OCI-LY3 (cell line): ENCODE measurements around the gene CKAP5.

Experiments
- H2AFZ ChIP-seq: fragments of 200-600, 300-600 bp; shearing (Covaris generic); 2 replicates; pipeline ENCODE4 v1.6.0; 2014; ENCODE audit warnings: antibody characterized with exemption, low read depth, low read length
- H3K27ac ChIP-seq: fragments of 200-600, 300-600 bp; sonication (generic); 2 replicates; pipeline ENCODE4 v1.5.1; 2014; ENCODE audit warnings: mild to moderate bottlenecking, low read length, moderate library complexity, mixed read lengths
- H3K27me3 ChIP-seq: fragments of 200-600, 300-600 bp; sonication (generic); 2 replicates; pipeline ENCODE4 v1.6.1; 2014; ENCODE audit warnings: low read depth, low read length, mixed read lengths
- H3K36me3 ChIP-seq: fragments of 200-600, 300-600 bp; sonication (generic); replicated peaks from 2 replicates; pipeline ENCODE3; 2014; ENCODE audit warnings: low read depth, low read length, mixed read lengths
- H3K4me1 ChIP-seq: fragments of 300-600, 200-600 bp; sonication (generic); 2 replicates; pipeline ENCODE4 v1.6.1; 2014; ENCODE audit warnings: low read length, mixed read lengths
- H3K4me2 ChIP-seq: fragments of 200-600, 300-600 bp; sonication (generic); 2 replicates; pipeline ENCODE4 v1.6.1; 2014; ENCODE audit warnings: low read length, mixed read lengths
- H3K4me3 ChIP-seq: fragments of 300-600, 200-600 bp; sonication (generic); 2 replicates; pipeline ENCODE4 v1.5.1; 2014; ENCODE audit warnings: antibody characterized with exemption, mild to moderate bottlenecking, low read length, moderate library complexity
- H3K79me2 ChIP-seq: fragments of 300-600, 200-600 bp; shearing (Covaris generic); 2 replicates; pipeline ENCODE4 v1.6.1; 2014; ENCODE audit warnings: mild to moderate bottlenecking, low read length, mixed read lengths
- H3K9ac ChIP-seq: fragments of 300-600, 200-600 bp; shearing (Covaris generic); 2 replicates; pipeline ENCODE4 v1.6.0; 2014; ENCODE audit warnings: mild to moderate bottlenecking, low read length, moderate library complexity
- H3K9me3 ChIP-seq: fragments of 200-600, 300-600 bp; shearing (Covaris generic); 2 replicates; pipeline ENCODE4 v1.6.1; 2014; ENCODE audit warnings: low read length, mixed read lengths; ENCODE audit not compliant: insufficient read depth
- H4K20me1 ChIP-seq: fragments of 200-600, 300-600 bp; sonication (generic); 2 replicates; pipeline ENCODE4 v1.6.1; 2016; ENCODE audit warnings: low read length, mixed read lengths; ENCODE audit not compliant: insufficient read depth
- EZH2phosphoT487 ChIP-seq: fragments of 200-600 bp; shearing (Covaris generic); IDR thresholded peaks from 2 replicates; pipeline ENCODE4 v1.6.1; 2018; ENCODE audit warnings: antibody characterized with exemption, mixed run types, low read depth
- TF ChIP-seq, protein P1 (sequence below): fragments of 200-600, 300-600 bp; sonication (generic); IDR thresholded peaks from 2 replicates; pipeline ENCODE4 v1.5.1; 2014; ENCODE audit warnings: antibody characterized with exemption, low read length, low read depth

The CKAP5 gene

DNA sequence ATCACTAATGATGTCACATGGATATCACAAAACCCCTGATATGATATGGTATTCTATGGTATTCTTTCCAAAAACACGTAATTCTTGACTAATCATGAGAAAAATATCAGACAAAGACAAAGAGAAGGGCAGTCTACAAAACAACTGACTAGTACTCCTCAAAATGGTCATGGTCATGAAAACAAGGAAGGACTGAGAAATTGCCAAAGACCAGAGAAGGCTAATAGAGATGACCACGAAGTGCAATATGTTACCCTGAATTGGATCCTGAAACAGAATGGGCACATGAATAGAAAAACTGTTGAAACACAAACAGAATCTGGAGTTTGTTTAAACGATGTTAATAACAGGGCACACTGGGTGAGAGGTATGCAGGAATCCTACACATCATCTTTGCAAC lies 10.2 kb downstream of the CKAP5 start:
- TF ChIP-seq, protein P1, sequence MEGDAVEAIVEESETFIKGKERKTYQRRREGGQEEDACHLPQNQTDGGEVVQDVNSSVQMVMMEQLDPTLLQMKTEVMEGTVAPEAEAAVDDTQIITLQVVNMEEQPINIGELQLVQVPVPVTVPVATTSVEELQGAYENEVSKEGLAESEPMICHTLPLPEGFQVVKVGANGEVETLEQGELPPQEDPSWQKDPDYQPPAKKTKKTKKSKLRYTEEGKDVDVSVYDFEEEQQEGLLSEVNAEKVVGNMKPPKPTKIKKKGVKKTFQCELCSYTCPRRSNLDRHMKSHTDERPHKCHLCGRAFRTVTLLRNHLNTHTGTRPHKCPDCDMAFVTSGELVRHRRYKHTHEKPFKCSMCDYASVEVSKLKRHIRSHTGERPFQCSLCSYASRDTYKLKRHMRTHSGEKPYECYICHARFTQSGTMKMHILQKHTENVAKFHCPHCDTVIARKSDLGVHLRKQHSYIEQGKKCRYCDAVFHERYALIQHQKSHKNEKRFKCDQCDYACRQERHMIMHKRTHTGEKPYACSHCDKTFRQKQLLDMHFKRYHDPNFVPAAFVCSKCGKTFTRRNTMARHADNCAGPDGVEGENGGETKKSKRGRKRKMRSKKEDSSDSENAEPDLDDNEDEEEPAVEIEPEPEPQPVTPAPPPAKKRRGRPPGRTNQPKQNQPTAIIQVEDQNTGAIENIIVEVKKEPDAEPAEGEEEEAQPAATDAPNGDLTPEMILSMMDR, result no peak
- no peak for TF ChIP-seq EZH2phosphoT487
- no peaks in the 10 kb centered on the region for H3K36me3 ChIP-seq
- no peak overlapping the region for H3K4me2 ChIP-seq
- H3K4me3 ChIP-seq, result no peak overlapping the region
- no peak overlapping the region for H3K27ac ChIP-seq
- H3K4me1 ChIP-seq, result no peaks in the 10 kb centered on the region
- H4K20me1 ChIP-seq, result peaks cover 79% of the 10 kb centered on the region
- H2AFZ ChIP-seq, result no peak overlapping the region
- H3K27me3 ChIP-seq, result no peaks in the 10 kb centered on the region
- H3K79me2 ChIP-seq, result peaks cover 100% of the 10 kb centered on the region
- H3K9me3 ChIP-seq, result no peaks in the 10 kb centered on the region
- no peak overlapping the region for H3K9ac ChIP-seq

- Histone ChIP-seq H3K9ac (no peak overlapping the region), H3K9me3 (no peaks in the 10 kb centered on the region), H3K4me2 (no peak overlapping the region), H3K27ac (no peak overlapping the region), H3K27me3 (no peaks in the 10 kb centered on the region), H3K4me1 (no peaks in the 10 kb centered on the region), H3K36me3 (no peaks in the 10 kb centered on the region), H3K79me2 (peaks cover 99% of the 10 kb centered on the region), H2AFZ (no peak overlapping the region), H4K20me1 (peaks cover 76% of the 10 kb centered on the region), H3K4me3 (no peak overlapping the region)
- TF ChIP-seq, protein P1, result no peak
- TF ChIP-seq EZH2phosphoT487, result no peak
These were observed 11.3 kb downstream of the CKAP5 start for GRCh38 chr11:46834821-46835220.

DNA sequence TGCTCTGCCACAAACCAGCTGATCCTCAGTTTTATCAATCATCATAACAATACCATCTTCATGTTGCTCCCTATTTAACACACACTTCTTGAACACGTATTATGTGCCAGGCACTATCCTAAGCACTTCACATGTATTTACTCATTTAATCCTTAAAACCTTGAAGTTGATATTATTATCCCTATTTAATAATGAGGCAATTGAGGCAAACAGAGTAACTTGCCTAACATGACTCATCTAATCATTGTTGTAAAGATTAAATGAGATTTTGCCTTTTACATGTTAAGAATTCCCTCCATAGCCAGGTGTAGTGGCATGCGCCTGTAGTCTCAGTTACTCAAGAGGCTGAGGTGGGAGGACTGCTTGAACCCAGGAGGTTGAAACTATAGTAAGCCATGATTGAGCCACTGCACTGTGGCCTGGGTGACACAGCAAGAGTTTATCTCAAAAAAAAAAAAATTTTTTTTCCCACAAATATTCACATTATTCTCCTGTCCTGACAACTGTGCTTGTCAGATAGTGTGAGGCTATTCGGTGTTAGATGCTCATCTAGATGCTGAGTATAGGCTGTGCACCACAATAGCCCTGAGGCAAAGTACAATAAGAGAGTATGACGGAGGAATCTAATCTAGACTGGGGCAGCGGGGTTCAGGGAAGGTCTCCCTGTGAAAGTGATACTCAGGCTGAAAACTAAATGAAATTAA lies 13.4 kb downstream of the CKAP5 start:
- H3K27me3 ChIP-seq, result no peaks in the 10 kb centered on the region
- H3K9me3 ChIP-seq, result no peaks in the 10 kb centered on the region
- no peaks in the 10 kb centered on the region for H3K4me1 ChIP-seq
- H3K4me3 ChIP-seq, result no peak overlapping the region
- no peak overlapping the region for H3K27ac ChIP-seq
- peaks cover 99% of the 10 kb centered on the region for H3K79me2 ChIP-seq
- peaks cover 78% of the 10 kb centered on the region for H4K20me1 ChIP-seq
- H3K36me3 ChIP-seq, result peaks cover 3% of the 10 kb centered on the region
- no peak overlapping the region for H2AFZ ChIP-seq
- H3K4me2 ChIP-seq, result no peak overlapping the region
- TF ChIP-seq, protein P1, result no peak
- TF ChIP-seq EZH2phosphoT487, result no peak
- H3K9ac ChIP-seq, result no peak overlapping the region

DNA sequence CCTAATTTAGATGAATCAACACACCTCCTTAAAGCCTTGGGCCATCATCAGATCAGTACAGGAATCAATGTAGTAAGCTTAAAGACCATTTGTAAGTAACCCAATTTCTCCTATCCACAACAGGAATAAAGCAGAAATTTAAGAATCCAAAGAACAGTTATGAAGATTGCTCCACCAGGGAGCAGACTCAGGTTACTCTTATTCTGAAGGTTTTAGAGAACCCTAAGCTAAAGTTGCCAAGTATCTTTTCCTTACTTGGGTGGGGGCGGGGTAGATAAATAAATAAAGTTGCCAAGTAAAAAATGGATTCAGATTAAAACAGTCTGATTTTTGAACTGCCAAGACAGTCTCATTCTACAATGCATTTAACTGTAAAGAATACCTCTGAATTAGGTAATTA lies 18.1 kb downstream of the CKAP5 start:
- no peak overlapping the region for H3K4me2 ChIP-seq
- no peaks in the 10 kb centered on the region for H3K4me1 ChIP-seq
- no peak overlapping the region for H3K4me3 ChIP-seq
- H3K9me3 ChIP-seq, result no peaks in the 10 kb centered on the region
- peaks cover 7% of the 10 kb centered on the region for H3K36me3 ChIP-seq
- no peak overlapping the region for H3K27ac ChIP-seq
- H3K79me2 ChIP-seq, result peaks cover 99% of the 10 kb centered on the region
- H3K27me3 ChIP-seq, result no peaks in the 10 kb centered on the region
- H4K20me1 ChIP-seq, result peaks cover 88% of the 10 kb centered on the region
- no peak overlapping the region for H3K9ac ChIP-seq
- no peak overlapping the region for H2AFZ ChIP-seq
- no peak for TF ChIP-seq EZH2phosphoT487
- TF ChIP-seq, protein P1, result no peak
